AG09309 (cell line): Measurements from ENCODE around the gene PCDHGA8.
"Not testable (repeated sequence)": the region's sequence is repeated elsewhere in the genome, so short reads cannot be mapped to it uniquely, and the experiment has no call there.

Experiments used
- DNase-seq: peaks from one replicate; pipeline ENCODE4 v3.0.0-alpha.2; 2010; ENCODE audit warnings: low read depth
- H3K4me3 ChIP-seq: 2 replicates; pipeline ENCODE4 v1.5.1; 2011; ENCODE audit warnings: mild to moderate bottlenecking, low read depth, low read length, moderate library complexity; ENCODE audit not compliant: control insufficient read depth
- CTCF ChIP-seq: IDR thresholded peaks from 2 replicates; pipeline ENCODE4 v1.5.1; 2011; ENCODE audit warnings: mild to moderate bottlenecking, low read depth, low read length, inconsistent platforms; ENCODE audit not compliant: insufficient read depth, control insufficient read depth; ENCODE audit errors: missing control alignments

Gene PCDHGA8

DNA sequence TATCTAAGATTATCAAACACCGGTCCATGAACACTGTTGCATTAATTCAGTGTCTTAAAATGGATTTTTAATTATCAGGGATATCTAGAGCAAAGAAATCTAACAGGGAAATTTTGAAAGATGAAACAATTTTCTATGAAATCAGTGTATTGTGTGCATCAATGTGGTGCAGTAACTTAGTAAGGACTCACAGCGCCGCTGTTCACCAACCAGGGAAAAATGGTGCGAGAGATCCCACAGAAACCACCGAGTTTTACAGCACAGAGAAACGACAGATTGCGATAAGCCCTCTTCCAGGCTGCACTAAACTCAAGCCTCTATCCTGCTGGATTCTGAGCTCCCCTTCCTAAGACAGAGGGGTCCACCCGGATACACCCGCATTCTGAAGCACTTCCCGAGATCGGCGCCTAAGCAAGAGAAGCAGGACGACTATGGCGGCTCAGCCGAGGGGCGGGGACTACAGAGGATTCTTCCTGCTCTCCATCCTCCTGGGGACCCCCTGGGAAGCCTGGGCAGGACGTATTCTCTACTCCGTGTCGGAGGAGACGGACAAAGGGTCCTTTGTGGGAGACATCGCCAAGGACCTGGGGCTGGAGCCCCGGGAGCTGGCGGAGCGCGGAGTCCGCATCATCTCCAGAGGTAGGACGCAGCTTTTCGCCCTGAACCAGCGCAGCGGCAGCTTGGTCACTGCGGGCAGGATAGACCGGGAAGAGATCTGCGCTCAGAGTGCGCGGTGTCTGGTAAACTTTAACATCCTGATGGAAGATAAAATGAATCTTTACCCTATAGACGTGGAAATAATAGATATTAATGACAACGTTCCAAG is 9.8 kb upstream of the PCDHGA8 start, which contains the start of gene PCDHGA7:
Gene PCDHGA7 (plus strand): TSS at position 274 of the 826 bp plus-strand sequence. CDS start 158 bp downstream, at position 432.
- TF ChIP-seq CTCF = peak; percentile 62
- no peak for DNase-seq
- peak within 1 kb of the TSS; percentile 65 for H3K4me3 ChIP-seq

DNA sequence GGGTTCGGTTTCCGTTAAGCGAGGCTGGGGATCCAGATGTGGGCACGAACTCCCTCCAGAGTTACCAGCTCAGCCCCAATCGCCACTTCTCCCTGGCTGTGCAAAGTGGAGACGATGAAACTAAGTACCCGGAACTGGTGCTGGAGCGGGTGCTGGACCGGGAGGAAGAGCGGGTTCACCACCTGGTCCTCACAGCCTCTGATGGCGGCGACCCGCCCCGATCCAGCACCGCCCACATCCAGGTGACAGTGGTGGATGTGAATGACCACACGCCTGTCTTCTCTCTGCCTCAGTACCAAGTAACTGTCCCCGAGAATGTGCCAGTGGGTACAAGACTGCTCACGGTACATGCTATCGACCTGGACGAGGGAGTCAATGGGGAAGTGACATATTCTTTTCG is 9.1 kb upstream of the PCDHGA8 start:
- TF ChIP-seq CTCF = no peak
- no peak for DNase-seq
- peak overlapping the region; percentile 65 for H3K4me3 ChIP-seq

DNA sequence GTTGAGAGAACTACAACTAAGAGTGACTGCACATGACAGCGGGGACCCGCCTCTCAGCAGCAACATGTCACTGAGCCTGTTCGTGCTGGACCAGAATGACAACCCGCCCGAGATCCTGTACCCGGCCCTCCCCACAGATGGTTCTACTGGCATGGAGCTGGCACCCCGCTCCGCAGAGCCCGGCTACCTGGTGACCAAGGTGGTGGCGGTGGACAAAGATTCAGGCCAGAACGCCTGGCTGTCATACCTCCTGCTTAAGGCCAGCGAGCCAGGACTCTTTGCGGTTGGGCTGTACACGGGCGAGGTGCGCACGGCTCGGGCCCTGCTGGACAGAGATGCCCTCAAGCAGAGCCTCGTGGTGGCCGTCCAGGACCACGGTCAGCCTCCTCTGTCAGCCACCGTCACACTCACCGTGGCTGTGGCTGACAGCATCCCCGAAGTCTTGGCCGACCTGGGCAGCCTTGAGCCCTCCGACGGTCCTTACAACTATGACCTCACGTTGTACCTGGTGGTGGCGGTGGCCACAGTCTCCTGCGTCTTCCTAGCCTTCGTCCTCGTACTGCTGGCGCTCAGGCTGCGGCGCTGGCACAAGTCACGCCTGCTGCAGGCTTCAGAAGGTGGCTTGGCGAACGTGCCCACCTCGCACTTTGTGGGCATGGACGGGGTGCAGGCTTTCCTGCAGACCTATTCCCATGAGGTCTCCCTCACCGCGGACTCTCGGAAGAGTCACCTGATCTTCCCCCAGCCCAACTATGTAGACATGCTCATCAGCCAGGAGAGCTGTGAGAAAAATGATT is 7.8 kb upstream of the PCDHGA8 start:
- no peak for DNase-seq
- no peak for TF ChIP-seq CTCF
- H3K4me3 ChIP-seq = no peak overlapping the region

DNA sequence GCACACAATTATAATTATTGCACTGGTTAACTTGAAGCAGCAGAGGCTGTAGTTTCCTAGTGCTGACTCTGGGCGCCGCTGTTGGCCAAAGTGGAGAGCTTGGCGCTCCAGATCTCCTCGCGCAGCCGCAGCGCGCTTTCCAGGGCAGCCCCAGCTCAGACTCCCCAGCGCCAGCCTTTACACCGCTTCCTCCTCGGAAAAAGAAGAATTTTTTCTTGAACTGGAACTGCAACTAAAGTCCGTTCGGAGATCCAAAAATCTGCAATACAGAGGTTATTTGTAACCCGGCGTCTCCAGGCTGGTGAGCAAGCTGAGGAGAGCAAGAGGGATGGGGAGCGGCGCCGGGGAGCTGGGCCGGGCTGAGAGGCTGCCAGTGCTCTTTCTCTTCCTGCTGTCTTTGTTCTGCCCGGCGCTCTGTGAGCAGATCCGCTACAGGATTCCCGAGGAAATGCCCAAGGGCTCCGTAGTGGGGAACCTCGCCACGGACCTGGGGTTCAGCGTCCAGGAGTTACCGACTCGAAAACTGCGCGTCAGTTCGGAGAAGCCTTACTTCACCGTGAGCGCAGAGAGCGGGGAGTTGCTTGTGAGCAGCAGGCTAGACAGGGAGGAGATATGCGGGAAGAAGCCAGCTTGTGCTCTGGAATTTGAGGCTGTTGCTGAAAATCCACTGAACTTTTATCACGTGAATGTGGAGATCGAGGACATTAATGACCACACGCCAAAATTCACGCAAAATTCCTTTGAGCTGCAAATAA is 4.7 kb upstream of the PCDHGA8 start, which contains the start of gene PCDHGB4:
Gene PCDHGB4 (plus strand): TSS at position 142 of the 755 bp plus-strand sequence. CDS start 187 bp downstream, at position 329.
- peak; percentile 60 for TF ChIP-seq CTCF
- DNase-seq = not testable (repeated sequence)
- peak within 1 kb of the TSS; percentile 29 for H3K4me3 ChIP-seq

- DNase-seq = no peak
- no peak overlapping the region for H3K4me3 ChIP-seq
- TF ChIP-seq CTCF = no peak
These were observed 3.8 kb upstream of the PCDHGA8 start for GRCh38 chr5:141388661-141389060.
